OCI-LY7 (cell line): ENCODE data around the gene FNDC10. TPM values are rescaled to one million over a fixed set of nuclear protein-coding genes. Genes with fewer than 3 reads are reported as not detected.
A peak's percentile ranks its signal among the peaks of the same experiment; 100 is the strongest.

Experiments used
- BruUV-seq: library from RNA; stranded (reverse); fragments of 400-500 nt; replicated peaks from 2 replicates; lab custom pipeline; 2021; lab: Mats Ljungman, UMichigan
- CTCF ChIA-PET: fragments of 300-600 bp; sonication (Branson Sonifier 250); formaldehyde crosslinking; loops from one replicate; lab custom pipeline; 2022; ENCODE audit warnings: antibody characterized with exemption; ENCODE audit not compliant: unreplicated experiment; lab: Charles Lee
- POLR2A ChIA-PET: fragments of 300-600 bp; sonication (Branson Sonifier 250); formaldehyde crosslinking; loops from one replicate; lab custom pipeline; 2022; ENCODE audit warnings: antibody characterized with exemption; lab: Charles Lee
- DNase-seq: peaks from one replicate; pipeline ENCODE4 v3.0.0-alpha.2; 2015; ENCODE audit warnings: low spot score
- H2AFZ ChIP-seq: fragments of 200-600 bp; sonication (generic), shearing (Covaris generic); 2 replicates; pipeline ENCODE4 v1.6.1; 2014; ENCODE audit warnings: mild to moderate bottlenecking, antibody characterized with exemption, low read length, moderate library complexity
- H3K27ac ChIP-seq: fragments of 200-600 bp; sonication (generic); 2 replicates; pipeline ENCODE4 v1.5.1; 2014; ENCODE audit warnings: mixed run types, low read depth, mild to moderate bottlenecking, moderate library complexity, low read length, inconsistent platforms; ENCODE audit not compliant: poor library complexity, severe bottlenecking
- H3K36me3 ChIP-seq: fragments of 200-600 bp; sonication (generic); 2 replicates; pipeline ENCODE4 v1.6.1; 2014; ENCODE audit warnings: mild to moderate bottlenecking, antibody characterized with exemption, low read length, moderate library complexity, mixed read lengths; ENCODE audit not compliant: insufficient read depth
- H3K4me1 ChIP-seq: fragments of 200-600 bp; sonication (generic); 2 replicates; pipeline ENCODE4 v1.5.1; 2014; ENCODE audit warnings: mild to moderate bottlenecking, low read length; ENCODE audit not compliant: insufficient read depth, poor library complexity, severe bottlenecking
- H3K4me2 ChIP-seq: fragments of 200-600 bp; sonication (generic); 2 replicates; pipeline ENCODE4 v1.6.1; 2014; ENCODE audit warnings: mild to moderate bottlenecking, low read length
- H3K4me3 ChIP-seq: fragments of 200-600 bp; sonication (generic); 2 replicates; pipeline ENCODE4 v1.5.1; 2014; ENCODE audit warnings: mild to moderate bottlenecking, low read depth, low read length; ENCODE audit not compliant: poor library complexity, severe bottlenecking
- H3K79me2 ChIP-seq: fragments of 200-600 bp; sonication (generic); 2 replicates; pipeline ENCODE4 v1.6.1; 2016; ENCODE audit warnings: low read depth, mild to moderate bottlenecking, low read length, moderate library complexity, mixed read lengths; ENCODE audit not compliant: insufficient read depth
- H3K9me2 ChIP-seq: fragments of 200-600 bp; sonication (generic); 2 replicates; pipeline ENCODE4 v1.6.1; 2016; ENCODE audit warnings: mild to moderate bottlenecking, low read length, mixed read lengths; ENCODE audit not compliant: insufficient read depth
- H3K9me3 ChIP-seq: fragments of 200-600 bp; sonication (generic); 2 replicates; pipeline ENCODE4 v1.6.1; 2014; ENCODE audit warnings: mild to moderate bottlenecking, mixed run types, low read length, mixed read lengths
- H4K20me1 ChIP-seq: fragments of 200-600 bp; sonication (generic); 2 replicates; pipeline ENCODE4 v1.6.1; 2014; ENCODE audit warnings: mild to moderate bottlenecking, antibody characterized with exemption, low read length, moderate library complexity, mixed read lengths; ENCODE audit not compliant: insufficient read depth
- EZH2phosphoT487 ChIP-seq: fragments of 200-600 bp; sonication (generic); IDR thresholded peaks from 2 replicates; pipeline ENCODE4 v1.6.1; 2018; ENCODE audit warnings: low read depth, borderline replicate concordance, mild to moderate bottlenecking, mixed run types, antibody characterized with exemption, low read length, moderate library complexity, mixed read lengths
- intact Hi-C: fragments of 100-400 bp; cut with micrococcal nuclease; formaldehyde crosslinking; loops from one replicate; pipeline ENCODE4 v1.10.0; 2022; ENCODE audit not compliant: unreplicated experiment
- total RNA-seq, 2 experiments: library from RNA; depleted of rRNA in 1 of 2; stranded (reverse); fragments of >200 nt in 1 of 2; shearing (Covaris generic) in 1 of 2; gene quantifications; 2 replicates each; pipeline ENCODE4 v1.2.3, GENCODE V29; 2014 to 2022
- TF ChIP-seq, protein P1 (sequence below): fragments of 200-600 bp; sonication (generic); conservative IDR thresholded peaks from 2 replicates; pipeline ENCODE4 v1.5.1; 2014; ENCODE audit warnings: mild to moderate bottlenecking, antibody characterized with exemption, low read length, moderate library complexity, mixed read lengths

Gene FNDC10
- total RNA-seq, 2 experiments from 2014 or later = 1.3 to 2.7 TPM

DNA sequence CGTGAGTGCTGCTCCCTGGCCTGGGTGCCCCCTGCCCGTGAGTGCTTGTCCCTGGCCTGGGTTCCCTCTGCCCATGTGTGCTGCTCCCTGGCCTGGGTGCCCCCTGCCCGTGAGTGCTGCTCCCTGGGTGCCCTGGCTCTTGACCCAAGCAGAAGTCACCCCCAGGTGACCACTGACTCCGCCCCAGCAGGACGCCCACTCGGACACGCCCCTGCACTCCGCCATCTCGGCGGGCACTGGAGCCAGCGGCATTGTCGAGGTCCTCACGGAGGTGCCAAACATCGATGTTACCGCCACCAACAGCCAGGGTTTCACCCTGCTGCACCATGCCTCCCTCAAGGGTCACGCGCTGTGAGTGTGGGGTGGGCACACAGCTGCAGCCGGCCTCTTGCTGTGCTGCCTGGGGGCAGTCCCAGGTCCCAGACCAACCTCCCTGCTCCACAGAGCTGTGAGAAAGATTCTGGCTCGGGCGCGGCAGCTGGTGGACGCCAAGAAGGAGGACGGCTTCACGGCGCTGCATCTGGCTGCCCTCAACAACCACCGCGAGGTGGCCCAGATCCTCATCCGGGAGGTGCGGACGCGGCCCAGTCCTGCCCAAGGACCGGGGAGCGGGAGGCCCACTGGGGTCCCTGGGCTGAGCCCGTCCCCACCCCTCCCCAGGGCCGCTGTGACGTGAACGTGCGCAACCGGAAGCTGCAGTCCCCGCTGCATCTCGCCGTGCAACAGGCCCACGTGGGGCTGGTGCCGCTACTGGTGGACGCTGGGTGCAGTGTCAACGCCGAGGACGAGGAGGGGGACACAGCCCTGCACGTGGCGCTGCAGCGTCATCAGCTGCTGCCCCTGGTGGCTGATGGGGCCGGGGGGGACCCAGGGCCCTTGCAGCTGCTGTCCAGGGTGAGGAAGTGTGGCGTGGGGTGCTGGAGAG is 28.2 kb upstream of the FNDC10 start:
- H3K9me2 ChIP-seq = no peaks in the 10 kb centered on the region
- ChIA-PET POLR2A (no interaction called here), CTCF (interaction anchor here (0.8 kb wide), 1 partner anchor 49 kb away, joined by 3 read pairs; no protein-coding TSS in a partner anchor)
- TF ChIP-seq, protein P1, sequence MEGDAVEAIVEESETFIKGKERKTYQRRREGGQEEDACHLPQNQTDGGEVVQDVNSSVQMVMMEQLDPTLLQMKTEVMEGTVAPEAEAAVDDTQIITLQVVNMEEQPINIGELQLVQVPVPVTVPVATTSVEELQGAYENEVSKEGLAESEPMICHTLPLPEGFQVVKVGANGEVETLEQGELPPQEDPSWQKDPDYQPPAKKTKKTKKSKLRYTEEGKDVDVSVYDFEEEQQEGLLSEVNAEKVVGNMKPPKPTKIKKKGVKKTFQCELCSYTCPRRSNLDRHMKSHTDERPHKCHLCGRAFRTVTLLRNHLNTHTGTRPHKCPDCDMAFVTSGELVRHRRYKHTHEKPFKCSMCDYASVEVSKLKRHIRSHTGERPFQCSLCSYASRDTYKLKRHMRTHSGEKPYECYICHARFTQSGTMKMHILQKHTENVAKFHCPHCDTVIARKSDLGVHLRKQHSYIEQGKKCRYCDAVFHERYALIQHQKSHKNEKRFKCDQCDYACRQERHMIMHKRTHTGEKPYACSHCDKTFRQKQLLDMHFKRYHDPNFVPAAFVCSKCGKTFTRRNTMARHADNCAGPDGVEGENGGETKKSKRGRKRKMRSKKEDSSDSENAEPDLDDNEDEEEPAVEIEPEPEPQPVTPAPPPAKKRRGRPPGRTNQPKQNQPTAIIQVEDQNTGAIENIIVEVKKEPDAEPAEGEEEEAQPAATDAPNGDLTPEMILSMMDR = 0 out of 2 replicates have a peak, but pooled peaks have one; percentile 24
- no peak for TF ChIP-seq EZH2phosphoT487
- H3K9me3 ChIP-seq = no peaks in the 10 kb centered on the region
- no peaks in the 10 kb centered on the region for H3K79me2 ChIP-seq
- H3K4me2 ChIP-seq = peak overlapping the region; percentile 62
- H3K4me1 ChIP-seq = peaks cover 30% of the 10 kb centered on the region
- no peaks in the 10 kb centered on the region for H3K36me3 ChIP-seq
- no TSS peak for BruUV-seq
- no peak overlapping the region for H3K27ac ChIP-seq
- H2AFZ ChIP-seq = no peak overlapping the region
- H4K20me1 ChIP-seq = no peaks in the 10 kb centered on the region
- H3K4me3 ChIP-seq = peak overlapping the region; percentile 66
- DNase-seq = peak; percentile 1
- intact Hi-C loops = no loop called here

DNA sequence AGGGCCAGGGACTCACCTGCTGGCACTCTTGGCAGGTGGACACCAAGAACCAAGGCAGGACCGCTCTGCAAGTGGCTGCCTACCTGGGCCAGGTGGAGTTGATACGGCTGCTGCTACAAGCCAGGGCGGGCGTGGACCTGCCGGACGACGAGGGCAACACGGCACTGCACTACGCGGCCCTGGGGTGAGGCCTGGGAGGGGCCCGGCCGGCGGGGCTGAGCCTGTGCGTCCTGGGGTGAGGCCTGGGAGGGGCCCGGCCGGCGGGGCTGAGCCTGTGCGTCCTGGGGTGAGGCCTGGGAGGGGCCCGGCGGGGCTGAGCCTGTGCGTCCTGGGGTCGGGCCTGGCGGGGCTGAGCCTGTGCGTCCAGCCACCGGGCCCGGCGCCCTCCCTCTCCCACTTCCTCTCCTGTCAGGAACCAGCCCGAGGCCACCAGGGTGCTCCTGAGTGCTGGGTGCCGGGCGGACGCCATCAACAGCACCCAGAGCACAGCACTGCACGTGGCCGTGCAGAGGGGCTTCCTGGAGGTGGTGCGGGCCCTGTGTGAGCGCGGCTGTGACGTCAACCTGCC is 27.4 kb upstream of the FNDC10 start:
- no peak overlapping the region for H3K27ac ChIP-seq
- H3K9me2 ChIP-seq = no peaks in the 10 kb centered on the region
- BruUV-seq = no TSS peak
- no peak overlapping the region; the same call in 1 of the 2 replicates for H3K4me2 ChIP-seq
- no peaks in the 10 kb centered on the region for H3K79me2 ChIP-seq
- DNase-seq = peak; percentile 40
- POLR2A ChIA-PET = no interaction called here
- no peaks in the 10 kb centered on the region for H4K20me1 ChIP-seq
- TF ChIP-seq, protein P1 = no peak
- TF ChIP-seq EZH2phosphoT487 = no peak
- no peaks in the 10 kb centered on the region for H3K9me3 ChIP-seq
- no peak overlapping the region for H2AFZ ChIP-seq
- H3K4me3 ChIP-seq = no peak overlapping the region
- H3K4me1 ChIP-seq = peaks cover 30% of the 10 kb centered on the region
- CTCF ChIA-PET = no interaction called here
- H3K36me3 ChIP-seq = no peaks in the 10 kb centered on the region
- intact Hi-C loops = no loop called here
